Measurements from ENCODE around the gene TMEM108.

GRCh38 chr3:133426721-133427120 is 388.5 kb downstream of the TMEM108 start:
- TF ChIP-seq EZH2phosphoT487 (IDR thresholded peaks at IDR 0.05; ENCODE audit: borderline replicate concordance, low read depth) (no peak), GABPA (IDR thresholded peaks at IDR 0.05; ENCODE audit: low read depth) (no peak), RFX5 (IDR thresholded peaks at IDR 0.05; ENCODE audit: low read length) (no peak), RAD21 (IDR thresholded peaks at IDR 0.05; ENCODE audit: low read length) (no peak), NRF1 (IDR thresholded peaks at IDR 0.05; ENCODE audit: low read depth, low read length) (no peak)
- TF ChIP-seq, protein P1, sequence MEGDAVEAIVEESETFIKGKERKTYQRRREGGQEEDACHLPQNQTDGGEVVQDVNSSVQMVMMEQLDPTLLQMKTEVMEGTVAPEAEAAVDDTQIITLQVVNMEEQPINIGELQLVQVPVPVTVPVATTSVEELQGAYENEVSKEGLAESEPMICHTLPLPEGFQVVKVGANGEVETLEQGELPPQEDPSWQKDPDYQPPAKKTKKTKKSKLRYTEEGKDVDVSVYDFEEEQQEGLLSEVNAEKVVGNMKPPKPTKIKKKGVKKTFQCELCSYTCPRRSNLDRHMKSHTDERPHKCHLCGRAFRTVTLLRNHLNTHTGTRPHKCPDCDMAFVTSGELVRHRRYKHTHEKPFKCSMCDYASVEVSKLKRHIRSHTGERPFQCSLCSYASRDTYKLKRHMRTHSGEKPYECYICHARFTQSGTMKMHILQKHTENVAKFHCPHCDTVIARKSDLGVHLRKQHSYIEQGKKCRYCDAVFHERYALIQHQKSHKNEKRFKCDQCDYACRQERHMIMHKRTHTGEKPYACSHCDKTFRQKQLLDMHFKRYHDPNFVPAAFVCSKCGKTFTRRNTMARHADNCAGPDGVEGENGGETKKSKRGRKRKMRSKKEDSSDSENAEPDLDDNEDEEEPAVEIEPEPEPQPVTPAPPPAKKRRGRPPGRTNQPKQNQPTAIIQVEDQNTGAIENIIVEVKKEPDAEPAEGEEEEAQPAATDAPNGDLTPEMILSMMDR (IDR thresholded peaks at IDR 0.05): no peak
- TF ChIP-seq, protein P2, sequence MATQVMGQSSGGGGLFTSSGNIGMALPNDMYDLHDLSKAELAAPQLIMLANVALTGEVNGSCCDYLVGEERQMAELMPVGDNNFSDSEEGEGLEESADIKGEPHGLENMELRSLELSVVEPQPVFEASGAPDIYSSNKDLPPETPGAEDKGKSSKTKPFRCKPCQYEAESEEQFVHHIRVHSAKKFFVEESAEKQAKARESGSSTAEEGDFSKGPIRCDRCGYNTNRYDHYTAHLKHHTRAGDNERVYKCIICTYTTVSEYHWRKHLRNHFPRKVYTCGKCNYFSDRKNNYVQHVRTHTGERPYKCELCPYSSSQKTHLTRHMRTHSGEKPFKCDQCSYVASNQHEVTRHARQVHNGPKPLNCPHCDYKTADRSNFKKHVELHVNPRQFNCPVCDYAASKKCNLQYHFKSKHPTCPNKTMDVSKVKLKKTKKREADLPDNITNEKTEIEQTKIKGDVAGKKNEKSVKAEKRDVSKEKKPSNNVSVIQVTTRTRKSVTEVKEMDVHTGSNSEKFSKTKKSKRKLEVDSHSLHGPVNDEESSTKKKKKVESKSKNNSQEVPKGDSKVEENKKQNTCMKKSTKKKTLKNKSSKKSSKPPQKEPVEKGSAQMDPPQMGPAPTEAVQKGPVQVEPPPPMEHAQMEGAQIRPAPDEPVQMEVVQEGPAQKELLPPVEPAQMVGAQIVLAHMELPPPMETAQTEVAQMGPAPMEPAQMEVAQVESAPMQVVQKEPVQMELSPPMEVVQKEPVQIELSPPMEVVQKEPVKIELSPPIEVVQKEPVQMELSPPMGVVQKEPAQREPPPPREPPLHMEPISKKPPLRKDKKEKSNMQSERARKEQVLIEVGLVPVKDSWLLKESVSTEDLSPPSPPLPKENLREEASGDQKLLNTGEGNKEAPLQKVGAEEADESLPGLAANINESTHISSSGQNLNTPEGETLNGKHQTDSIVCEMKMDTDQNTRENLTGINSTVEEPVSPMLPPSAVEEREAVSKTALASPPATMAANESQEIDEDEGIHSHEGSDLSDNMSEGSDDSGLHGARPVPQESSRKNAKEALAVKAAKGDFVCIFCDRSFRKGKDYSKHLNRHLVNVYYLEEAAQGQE (IDR thresholded peaks at IDR 0.05; ENCODE audit: low read depth, low read length): no peak

All from SK-N-SH (cell line).